Activated naive CD8-positive, alpha-beta T cell treated with anti-CD3 and anti-CD28 coated beads, Interleukin-2, amount 10 ng/mL, durations not matched to agents 7 days and 5 days (primary cell): ENCODE data around the gene MAPKAP1. TPM values are rescaled to one million over a fixed set of nuclear protein-coding genes. Genes with fewer than 3 reads are reported as not detected.

Experiments used
- ATAC-seq: fragments of 150-1000 bp; cut with Tn5 transposase; one replicate; pipeline ENCODE4 v1.10.0; 2021; ENCODE audit warnings: low read depth, moderate library complexity
- POLR2A ChIA-PET: fragments of 350-600 bp; sonication (Branson Sonifier 250); formaldehyde crosslinking; loops from one replicate; lab custom pipeline; 2021; ENCODE audit warnings: antibody characterized with exemption; lab: Charles Lee
- DNase-seq: peaks from one replicate; pipeline ENCODE4 v3.0.0; 2021
- H3K27ac Mint-ChIP-seq: one replicate; pipeline ENCODE4 v1.8.0; 2022; ENCODE audit warnings: mild to moderate bottlenecking, mixed read lengths
- H3K27me3 Mint-ChIP-seq: one replicate; pipeline ENCODE4 v1.8.0; 2022; ENCODE audit warnings: mild to moderate bottlenecking, moderate library complexity, mixed read lengths
- H3K36me3 Mint-ChIP-seq: one replicate; pipeline ENCODE4 v1.8.0; 2021; ENCODE audit warnings: mild to moderate bottlenecking, mixed read lengths
- H3K4me1 Mint-ChIP-seq: one replicate; pipeline ENCODE4 v1.8.0; 2021; ENCODE audit warnings: mixed read lengths
- H3K4me3 Mint-ChIP-seq: one replicate; pipeline ENCODE4 v1.8.0; 2022; ENCODE audit warnings: mild to moderate bottlenecking, moderate library complexity, mixed read lengths
- H3K9me3 Mint-ChIP-seq: one replicate; pipeline ENCODE4 v1.8.0; 2021; ENCODE audit warnings: mixed read lengths
- total RNA-seq, 2 experiments: library from RNA; stranded (reverse); gene quantifications; one replicate each; pipeline ENCODE4 v1.2.3, GENCODE V29; 2021

Gene MAPKAP1
- total RNA-seq, 2 experiments from 2014 or later, result 48.2 to 51.5 TPM

DNA sequence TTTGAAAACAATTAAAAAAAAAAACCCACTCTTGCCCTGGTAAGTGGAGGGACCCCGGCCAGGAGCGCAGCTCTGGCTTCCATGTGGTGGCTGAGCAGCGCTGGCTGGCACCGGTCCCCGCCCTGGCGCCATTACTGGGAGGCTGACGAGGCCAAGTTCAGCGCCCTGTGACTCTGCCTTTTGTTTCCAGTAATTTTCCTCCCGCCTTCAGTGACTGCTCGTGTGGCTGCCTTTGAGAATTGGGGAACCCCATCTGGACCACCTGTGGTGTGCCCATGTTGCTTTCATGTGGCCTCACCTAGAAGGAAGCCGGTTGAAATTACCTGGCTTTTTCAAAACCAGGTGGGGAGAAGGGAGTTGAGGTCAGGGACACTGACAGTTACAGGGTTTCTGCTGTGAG, 309.3 kb downstream of the MAPKAP1 start:
- Mint-ChIP-seq H3K9me3 (no peaks in the 10 kb centered on the region), H3K36me3 (no peaks in the 10 kb centered on the region), H3K27me3 (no peaks in the 10 kb centered on the region), H3K4me1 (peaks cover 3% of the 10 kb centered on the region), H3K4me3 (no peak overlapping the region), H3K27ac (no peak overlapping the region)
- DNase-seq (no peak), ATAC-seq (no peak)
- POLR2A ChIA-PET, result no interaction called here

DNA sequence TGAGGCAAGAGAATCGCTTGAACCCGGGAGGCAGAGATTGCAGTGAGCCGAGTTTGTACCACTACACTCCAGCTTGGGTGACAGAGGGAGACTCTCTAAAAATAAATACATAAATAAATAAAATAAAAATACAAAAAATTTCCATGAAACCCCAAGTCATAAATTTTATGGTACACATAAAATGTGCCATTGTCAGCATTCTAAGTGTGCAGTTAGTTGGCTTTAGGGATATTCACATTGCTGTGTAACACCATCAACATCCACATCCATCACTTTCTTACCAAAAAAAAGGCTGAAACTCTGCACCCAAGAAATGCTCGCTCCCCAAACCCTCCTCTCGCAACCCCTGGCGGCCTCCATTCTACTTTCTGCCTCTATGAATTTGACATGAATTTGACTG, 310.2 kb downstream of the MAPKAP1 start:
- Mint-ChIP-seq H3K27me3 (no peaks in the 10 kb centered on the region), H3K4me3 (no peak overlapping the region), H3K27ac (no peak overlapping the region), H3K9me3 (no peaks in the 10 kb centered on the region), H3K4me1 (peaks cover 3% of the 10 kb centered on the region), H3K36me3 (no peaks in the 10 kb centered on the region)
- DNase-seq, result no peak
- POLR2A ChIA-PET, result no interaction called here
- no peak for ATAC-seq

DNA sequence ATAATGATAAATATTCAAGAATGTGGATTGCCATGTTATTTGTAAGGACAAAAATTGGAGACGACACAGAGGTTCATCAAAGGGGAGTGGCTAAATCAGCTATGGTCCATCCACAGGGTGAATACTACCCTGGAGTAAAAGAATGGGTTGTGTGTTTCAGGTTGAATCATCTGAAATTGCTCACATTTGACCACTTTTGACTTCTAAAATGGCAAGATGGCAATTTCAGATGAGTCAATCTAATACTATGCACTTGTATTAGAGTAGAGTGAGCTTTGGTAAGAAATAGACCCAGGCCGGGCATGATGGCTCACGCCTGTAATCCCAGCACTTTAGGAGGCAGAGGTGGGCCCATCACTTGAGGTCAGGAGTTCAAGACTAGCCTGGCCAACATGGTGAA, 313.6 kb downstream of the MAPKAP1 start:
- ATAC-seq, result no peak
- H3K9me3 Mint-ChIP-seq, result no peaks in the 10 kb centered on the region
- peaks cover 3% of the 10 kb centered on the region for H3K4me1 Mint-ChIP-seq
- DNase-seq, result no peak
- H3K27me3 Mint-ChIP-seq, result no peaks in the 10 kb centered on the region
- POLR2A ChIA-PET, result no interaction called here
- no peaks in the 10 kb centered on the region for H3K36me3 Mint-ChIP-seq
- H3K4me3 Mint-ChIP-seq, result no peak overlapping the region
- no peak overlapping the region for H3K27ac Mint-ChIP-seq

DNA sequence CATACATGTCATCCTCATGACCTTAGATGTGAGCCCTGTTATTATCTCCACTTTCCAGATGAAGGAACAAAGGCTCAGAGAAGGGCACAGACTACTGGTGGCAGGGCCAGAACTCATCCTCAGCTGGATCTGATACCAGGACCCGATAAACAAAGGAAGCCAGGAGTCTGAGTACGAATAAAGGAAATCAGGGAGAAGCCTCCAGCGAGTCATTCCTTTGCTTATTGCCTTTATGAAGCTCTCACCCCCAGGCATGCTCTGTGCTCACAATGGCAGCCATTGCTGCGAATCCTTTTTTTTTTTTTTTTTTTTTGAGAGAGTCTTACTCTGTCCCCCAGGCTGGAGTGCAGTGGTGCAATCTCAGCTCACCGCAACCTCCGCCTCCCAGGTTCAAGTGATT, 315.3 kb downstream of the MAPKAP1 start:
- POLR2A ChIA-PET, result no interaction called here
- H3K9me3 Mint-ChIP-seq, result no peaks in the 10 kb centered on the region

DNA sequence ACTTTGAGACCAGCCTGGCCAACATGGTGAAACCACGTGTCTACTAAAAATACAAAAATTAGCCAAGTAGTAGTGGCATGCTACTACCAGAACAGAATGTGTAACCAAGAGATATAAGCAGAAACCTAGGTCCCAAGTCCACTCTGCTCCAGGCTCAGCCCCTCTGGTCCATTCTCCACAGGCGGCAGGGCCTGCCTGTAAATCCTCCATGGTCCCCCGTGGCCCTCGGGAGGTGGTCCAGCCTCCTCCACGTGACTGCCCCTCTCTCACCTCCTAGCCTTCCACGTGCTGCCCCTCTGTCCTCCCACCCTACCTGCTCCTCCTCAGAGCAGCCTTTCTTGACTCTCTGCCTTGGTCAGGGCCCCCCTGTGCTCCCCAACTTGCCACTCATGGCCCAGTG, 318.0 kb downstream of the MAPKAP1 start:
- H3K27ac Mint-ChIP-seq, result no peak overlapping the region
- no peak overlapping the region for H3K4me3 Mint-ChIP-seq
- DNase-seq (no peak), ATAC-seq (no peak)
- no peaks in the 10 kb centered on the region for H3K4me1 Mint-ChIP-seq
- POLR2A ChIA-PET, result no interaction called here
- no peaks in the 10 kb centered on the region for H3K9me3 Mint-ChIP-seq
- no peaks in the 10 kb centered on the region for H3K27me3 Mint-ChIP-seq
- no peaks in the 10 kb centered on the region for H3K36me3 Mint-ChIP-seq

More for the DNA sequence above, 315.3 kb downstream of the MAPKAP1 start:
- DNase-seq, result no peak
- Mint-ChIP-seq H3K27ac (no peak overlapping the region), H3K4me3 (no peak overlapping the region), H3K4me1 (no peaks in the 10 kb centered on the region), H3K36me3 (no peaks in the 10 kb centered on the region), H3K27me3 (no peaks in the 10 kb centered on the region)
- ATAC-seq, result no peak

- Mint-ChIP-seq H3K4me1 (no peaks in the 10 kb centered on the region), H3K27me3 (no peaks in the 10 kb centered on the region), H3K9me3 (no peaks in the 10 kb centered on the region), H3K4me3 (no peak overlapping the region), H3K36me3 (no peaks in the 10 kb centered on the region), H3K27ac (no peak overlapping the region)
- DNase-seq, result no peak
- no peak for ATAC-seq
- POLR2A ChIA-PET, result no interaction called here
Measured at GRCh38 chr9:125387861-125388524, 319.0 kb downstream of the MAPKAP1 start.

Other genes with a start within 250 kb of the MAPKAP1 start
- gene PBX3, start 40.2 kb upstream of the MAPKAP1 start, total RNA-seq, result 10 to 100 TPM; 24.3 to 28.0 TPM